IMR-90 (cell line): ENCODE measurements around the gene KLK1. TPM values are rescaled to one million over a fixed set of nuclear protein-coding genes. Genes with fewer than 3 reads are reported as not detected.

Experiments
- ATAC-seq: fragments of 200-7000 bp; cut with Tn5 transposase; 2 replicates; pipeline ENCODE4 v1.9.1; 2020; ENCODE audit warnings: low read depth, mild to moderate bottlenecking, moderate library complexity
- BruUV-seq: library from RNA; stranded (reverse); fragments of 400-500 nt; replicated peaks from 2 replicates; lab custom pipeline; 2021; lab: Mats Ljungman, UMichigan
- CTCF ChIA-PET: fragments of 300-600 bp; formaldehyde crosslinking; extraction: SDS; loops from one replicate; lab custom pipeline; 2021; ENCODE audit warnings: antibody characterized with exemption; lab: Yijun Ruan, JAX
- POLR2A ChIA-PET: fragments of 300-600 bp; sonication (Branson Sonifier 250); formaldehyde crosslinking; loops from one replicate; lab custom pipeline; 2022; ENCODE audit warnings: antibody characterized with exemption; ENCODE audit not compliant: unreplicated experiment; lab: Charles Lee
- DNase-seq: peaks from one replicate; pipeline ENCODE4 v3.0.0; 2013
- H2AFZ ChIP-seq: replicated peaks from 2 replicates; pipeline ENCODE3; 2013; ENCODE audit warnings: low read length, mild to moderate bottlenecking; ENCODE audit not compliant: poor library complexity
- H2AK5ac ChIP-seq: 2 replicates; pipeline ENCODE4 v1.6.1; 2013; ENCODE audit warnings: low read depth, low read length, inconsistent platforms
- H2AK9ac ChIP-seq: replicated peaks from 2 replicates; pipeline ENCODE3; 2013; ENCODE audit warnings: mild to moderate bottlenecking, low read depth, low read length, moderate library complexity; ENCODE audit not compliant: poor library complexity
- H2BK120ac ChIP-seq: 2 replicates; pipeline ENCODE4 v1.6.1; 2013; ENCODE audit warnings: low read depth, low read length, inconsistent platforms
- H2BK15ac ChIP-seq: 3 replicates; pipeline ENCODE4 v1.6.1; 2013; ENCODE audit warnings: low read depth, low read length, inconsistent platforms
- H2BK20ac ChIP-seq: 2 replicates; pipeline ENCODE4 v1.6.1; 2013; ENCODE audit warnings: low read depth, mild to moderate bottlenecking, inconsistent platforms, low read length, moderate library complexity
- H2BK5ac ChIP-seq: 2 replicates; pipeline ENCODE4 v1.6.1; 2013; ENCODE audit warnings: mild to moderate bottlenecking, low read depth, low read length, inconsistent platforms; ENCODE audit not compliant: poor library complexity, severe bottlenecking
- H3K14ac ChIP-seq: replicated peaks from 2 replicates; pipeline ENCODE4 v1.6.1; 2013; ENCODE audit warnings: low read depth, low read length, inconsistent platforms
- H3K18ac ChIP-seq: 2 replicates; pipeline ENCODE4 v1.6.1; 2013; ENCODE audit warnings: low read depth, low read length, control low read depth
- H3K23ac ChIP-seq: 2 replicates; pipeline ENCODE4 v1.6.1; 2013; ENCODE audit warnings: low read depth, low read length, inconsistent platforms
- H3K27ac ChIP-seq: 2 replicates; pipeline ENCODE4 v1.5.1; 2013; ENCODE audit warnings: mild to moderate bottlenecking, control low read depth, low read length; ENCODE audit not compliant: insufficient read depth
- H3K27me3 ChIP-seq: 2 replicates; pipeline ENCODE4 v1.6.1; 2013; ENCODE audit warnings: low read length; ENCODE audit not compliant: control insufficient read depth, insufficient read depth
- H3K36me3 ChIP-seq: 2 replicates; pipeline ENCODE4 v1.6.1; 2013; ENCODE audit warnings: low read length, mixed read lengths; ENCODE audit not compliant: control insufficient read depth, insufficient read depth
- H3K4ac ChIP-seq: 2 replicates; pipeline ENCODE4 v1.6.1; 2013; ENCODE audit warnings: low read depth, low read length, inconsistent platforms
- H3K4me1 ChIP-seq: 2 replicates; pipeline ENCODE4 v1.6.1; 2013; ENCODE audit warnings: low read length, mixed read lengths; ENCODE audit not compliant: control insufficient read depth, insufficient read depth
- H3K4me2 ChIP-seq: 2 replicates; pipeline ENCODE4 v1.6.1; 2013; ENCODE audit warnings: low read depth, mild to moderate bottlenecking, control low read depth, low read length, moderate library complexity
- H3K4me3 ChIP-seq: 2 replicates; pipeline ENCODE4 v1.5.1; 2013; ENCODE audit warnings: low read depth, mild to moderate bottlenecking, control low read depth, low read length, moderate library complexity; ENCODE audit not compliant: insufficient read depth
- H3K56ac ChIP-seq: 2 replicates; pipeline ENCODE4 v1.6.1; 2013; ENCODE audit warnings: low read length, inconsistent platforms; ENCODE audit not compliant: insufficient read depth; ENCODE audit errors: extremely low read depth
- H3K79me1 ChIP-seq, 2 experiments: 2 replicates each; pipeline ENCODE4 v1.6.1; 2013; ENCODE audit warnings: low read length in 2 of 2, inconsistent platforms in 1 of 2, low read depth in 1 of 2
- H3K9ac ChIP-seq: 2 replicates; pipeline ENCODE4 v1.6.1; 2013; ENCODE audit warnings: low read depth, low read length, control low read depth
- H3K9me1 ChIP-seq: 2 replicates; pipeline ENCODE4 v1.6.1; 2013; ENCODE audit warnings: low read length, inconsistent platforms; ENCODE audit not compliant: insufficient read depth
- H3K9me3 ChIP-seq: 2 replicates; pipeline ENCODE4 v1.6.1; 2013; ENCODE audit warnings: low read length; ENCODE audit not compliant: control insufficient read depth, insufficient read depth
- H4K20me1 ChIP-seq: 2 replicates; pipeline ENCODE4 v1.6.1; 2013; ENCODE audit warnings: low read length, inconsistent platforms; ENCODE audit not compliant: insufficient read depth
- H4K5ac ChIP-seq: 2 replicates; pipeline ENCODE4 v1.6.1; 2013; ENCODE audit warnings: mild to moderate bottlenecking, low read depth, low read length, control low read depth
- H4K8ac ChIP-seq, 2 experiments: 2 replicates each; pipeline ENCODE4 v1.6.1; 2013; ENCODE audit warnings: low read depth in 2 of 2, low read length in 2 of 2, control low read depth in 1 of 2, inconsistent platforms in 1 of 2
- H4K91ac ChIP-seq: 2 replicates; pipeline ENCODE4 v1.6.1; 2013; ENCODE audit warnings: low read depth, low read length, inconsistent platforms; ENCODE audit not compliant: insufficient read depth
- BHLHE40 ChIP-seq: fragments of 150-350 bp; IDR thresholded peaks from 2 replicates; pipeline ENCODE4 v1.6.1; 2016; ENCODE audit warnings: mild to moderate bottlenecking, low read depth, low read length
- CEBPB ChIP-seq: IDR thresholded peaks from 2 replicates; pipeline ENCODE4 v1.6.1; 2012; ENCODE audit warnings: low read depth, low read length, improper control_type of control experiment
- CHD1 ChIP-seq: IDR thresholded peaks from 2 replicates; pipeline ENCODE4 v1.6.1; 2012; ENCODE audit warnings: low read depth, low read length, improper control_type of control experiment
- FOS ChIP-seq: fragments of 150-350 bp; IDR thresholded peaks from 2 replicates; pipeline ENCODE4 v1.6.1; 2016; ENCODE audit warnings: low read depth, low read length
- MAFK ChIP-seq: IDR thresholded peaks from 2 replicates; pipeline ENCODE4 v1.6.1; 2012; ENCODE audit warnings: low read depth, low read length, improper control_type of control experiment
- MAZ ChIP-seq: IDR thresholded peaks from 2 replicates; pipeline ENCODE4 v1.6.1; 2012; ENCODE audit warnings: low read depth, mild to moderate bottlenecking, low read length, improper control_type of control experiment, moderate library complexity, borderline replicate concordance
- MXI1 ChIP-seq: IDR thresholded peaks from 2 replicates; pipeline ENCODE4 v1.6.1; 2012; ENCODE audit warnings: low read depth, mild to moderate bottlenecking, low read length, moderate library complexity, borderline replicate concordance
- NFE2L2 ChIP-seq: fragments of 150-350 bp; IDR thresholded peaks from 2 replicates; pipeline ENCODE4 v1.6.1; 2016; ENCODE audit warnings: low read depth, mild to moderate bottlenecking, low read length
- POLR2A ChIP-seq: IDR thresholded peaks from 2 replicates; pipeline ENCODE4 v1.6.1; 2012; ENCODE audit warnings: mild to moderate bottlenecking, low read depth, low read length
- RAD21 ChIP-seq: IDR thresholded peaks from 2 replicates; pipeline ENCODE4 v1.6.1; 2012; ENCODE audit warnings: low read length, improper control_type of control experiment
- RCOR1 ChIP-seq: IDR thresholded peaks from 2 replicates; pipeline ENCODE4 v1.6.1; 2012; ENCODE audit warnings: mild to moderate bottlenecking, low read length, improper control_type of control experiment; ENCODE audit not compliant: insufficient replicate concordance
- RFX5 ChIP-seq: IDR thresholded peaks from 2 replicates; pipeline ENCODE4 v1.8.0; 2012; ENCODE audit warnings: low read depth, mild to moderate bottlenecking, low read length, moderate library complexity
- SMC3 ChIP-seq: fragments of 150-350 bp; IDR thresholded peaks from 2 replicates; pipeline ENCODE4 v1.6.1; 2016; ENCODE audit warnings: low read depth, mild to moderate bottlenecking, antibody characterized with exemption, low read length, moderate library complexity
- WGBS, 2 experiments: methylation state at CpG; one replicate each; pipeline versions ENCODE4 v1.1.5 to v1.1.7; 2013; ENCODE audit warnings: missing lambda C conversion rate in 2 of 2; ENCODE audit not compliant: insufficient read length in 1 of 2; ENCODE audit errors: extremely low coverage in 2 of 2; 5-methylcytosine and 5-hydroxymethylcytosine counted together
- dilution Hi-C: fragments of 300-500 bp; cut with HindIII; formaldehyde crosslinking; loops from one replicate; pipeline ENCODE4 v1.14.3; 2018; ENCODE audit warnings: low sequenced_read_pairs; ENCODE audit not compliant: unreplicated experiment
- in situ Hi-C: fragments of 300-500 bp; cut with MboI; formaldehyde crosslinking; loops from 3 replicates; pipeline ENCODE4 v1.14.3; 2019; ENCODE audit warnings: low sequenced_read_pairs, inconsistent platforms, mixed read lengths
- intact Hi-C: fragments of 100-400 bp; cut with micrococcal nuclease; formaldehyde crosslinking; loops from 2 replicates; pipeline ENCODE4 v1.10.0; 2022
- polyA plus RNA-seq, 3 experiments: library from polyadenylated mRNA; depleted of rRNA; stranded (reverse); fragments of >200 nt; gene quantifications; 2 replicates each; pipeline ENCODE4 v1.2.3, GENCODE V29; 2012; ENCODE audit warnings: low replicate concordance in 1 of 3
- total RNA-seq: library from RNA; depleted of rRNA; stranded (reverse); fragments of >200 nt; gene quantifications from 2 replicates; pipeline ENCODE4 v1.2.3, GENCODE V29; 2012
- TF ChIP-seq, protein P1 (sequence below): conservative IDR thresholded peaks from 2 replicates; pipeline ENCODE4 v1.5.1; 2012; ENCODE audit warnings: mild to moderate bottlenecking, low read depth, low read length, improper control_type of control experiment
- TF ChIP-seq, protein P2 (sequence below): fragments of 150-350 bp; IDR thresholded peaks from 2 replicates; pipeline ENCODE4 v1.6.1; 2016; ENCODE audit warnings: low read depth, mild to moderate bottlenecking, low read length, moderate library complexity, borderline replicate concordance
- TF ChIP-seq, protein P3 (sequence below): fragments of 150-350 bp; IDR thresholded peaks from 2 replicates; pipeline ENCODE4 v1.6.1; 2017; ENCODE audit warnings: mild to moderate bottlenecking, antibody characterized with exemption, low read length, low read depth

The KLK1 gene
- total and polyA plus RNA-seq, 2 of the 4 experiments (the other 2 are of a cell fraction) = not detected

DNA sequence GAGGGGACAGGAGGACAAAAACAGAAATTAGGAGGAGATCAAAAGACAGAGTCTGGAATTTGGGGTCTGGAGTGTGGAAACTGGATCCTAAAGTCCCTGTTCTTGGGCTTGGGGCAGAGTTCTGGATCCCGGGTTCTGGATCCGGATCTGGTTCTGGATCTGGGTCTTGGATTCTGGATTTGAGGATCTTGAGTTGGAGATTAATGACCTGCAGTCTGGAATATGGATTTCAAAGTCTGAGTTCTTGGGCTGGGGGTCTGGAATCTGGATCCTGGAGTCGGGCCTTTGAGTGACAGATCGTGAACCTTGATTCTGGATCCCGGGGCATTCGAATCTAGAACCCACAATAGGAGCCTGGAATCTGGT is 10.2 kb upstream of the KLK1 start:
- ATAC-seq (no peak), DNase-seq (no peak)
- Histone ChIP-seq H3K79me1 (no peaks in the 10 kb centered on the region), H2AK9ac (no peak overlapping the region), H2BK5ac (no peak overlapping the region), H3K4me1 (no peaks in the 10 kb centered on the region), H3K36me3 (no peaks in the 10 kb centered on the region), H3K14ac (no peak overlapping the region), H3K18ac (no peak overlapping the region), H3K4me3 (no peak overlapping the region), H2AFZ (no peak overlapping the region), H3K9ac (no peak overlapping the region), H3K27me3 (no peaks in the 10 kb centered on the region; the same call in 1 of the 2 replicates), H3K27ac (no peak overlapping the region), H2AK5ac (no peak overlapping the region), H2BK20ac (no peak overlapping the region), H2BK120ac (no peak overlapping the region), H4K91ac (no peak overlapping the region), H2BK15ac (no peak overlapping the region), H4K5ac (no peak overlapping the region), H3K56ac (no peak overlapping the region), H4K20me1 (no peaks in the 10 kb centered on the region), H3K4ac (no peak overlapping the region), H3K9me1 (no peaks in the 10 kb centered on the region), H4K8ac (no peak overlapping the region), H3K23ac (no peak overlapping the region), H3K9me3 (no peaks in the 10 kb centered on the region), H3K4me2 (no peak overlapping the region)
- CTCF ChIA-PET = no interaction called here
- no TSS peak for BruUV-seq
- POLR2A ChIA-PET = interaction anchor here (0.5 kb wide), 1 partner anchor 41 kb away, joined by 9 read pairs; no protein-coding TSS in a partner anchor
- dilution Hi-C loops = no loop called here
- intact Hi-C loops = no loop called here
- 70% methylated on average over 2 of the region's 6 CpGs; no CpG with 5 or more reads in 1 of the 2 experiments for WGBS, 2 experiments
- in situ Hi-C loops = no loop called here
- TF ChIP-seq CHD1 (no peak), MAFK (no peak), SMC3 (no peak), RFX5 (no peak), MAZ (no peak), RCOR1 (no peak), NFE2L2 (no peak), FOS (no peak), RAD21 (no peak), POLR2A (no peak), MXI1 (no peak), BHLHE40 (no peak), CEBPB (no peak)
- TF ChIP-seq, protein P1, sequence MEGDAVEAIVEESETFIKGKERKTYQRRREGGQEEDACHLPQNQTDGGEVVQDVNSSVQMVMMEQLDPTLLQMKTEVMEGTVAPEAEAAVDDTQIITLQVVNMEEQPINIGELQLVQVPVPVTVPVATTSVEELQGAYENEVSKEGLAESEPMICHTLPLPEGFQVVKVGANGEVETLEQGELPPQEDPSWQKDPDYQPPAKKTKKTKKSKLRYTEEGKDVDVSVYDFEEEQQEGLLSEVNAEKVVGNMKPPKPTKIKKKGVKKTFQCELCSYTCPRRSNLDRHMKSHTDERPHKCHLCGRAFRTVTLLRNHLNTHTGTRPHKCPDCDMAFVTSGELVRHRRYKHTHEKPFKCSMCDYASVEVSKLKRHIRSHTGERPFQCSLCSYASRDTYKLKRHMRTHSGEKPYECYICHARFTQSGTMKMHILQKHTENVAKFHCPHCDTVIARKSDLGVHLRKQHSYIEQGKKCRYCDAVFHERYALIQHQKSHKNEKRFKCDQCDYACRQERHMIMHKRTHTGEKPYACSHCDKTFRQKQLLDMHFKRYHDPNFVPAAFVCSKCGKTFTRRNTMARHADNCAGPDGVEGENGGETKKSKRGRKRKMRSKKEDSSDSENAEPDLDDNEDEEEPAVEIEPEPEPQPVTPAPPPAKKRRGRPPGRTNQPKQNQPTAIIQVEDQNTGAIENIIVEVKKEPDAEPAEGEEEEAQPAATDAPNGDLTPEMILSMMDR = no peak
- TF ChIP-seq, protein P2, sequence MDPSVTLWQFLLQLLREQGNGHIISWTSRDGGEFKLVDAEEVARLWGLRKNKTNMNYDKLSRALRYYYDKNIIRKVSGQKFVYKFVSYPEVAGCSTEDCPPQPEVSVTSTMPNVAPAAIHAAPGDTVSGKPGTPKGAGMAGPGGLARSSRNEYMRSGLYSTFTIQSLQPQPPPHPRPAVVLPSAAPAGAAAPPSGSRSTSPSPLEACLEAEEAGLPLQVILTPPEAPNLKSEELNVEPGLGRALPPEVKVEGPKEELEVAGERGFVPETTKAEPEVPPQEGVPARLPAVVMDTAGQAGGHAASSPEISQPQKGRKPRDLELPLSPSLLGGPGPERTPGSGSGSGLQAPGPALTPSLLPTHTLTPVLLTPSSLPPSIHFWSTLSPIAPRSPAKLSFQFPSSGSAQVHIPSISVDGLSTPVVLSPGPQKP = no peak
- TF ChIP-seq, protein P3, sequence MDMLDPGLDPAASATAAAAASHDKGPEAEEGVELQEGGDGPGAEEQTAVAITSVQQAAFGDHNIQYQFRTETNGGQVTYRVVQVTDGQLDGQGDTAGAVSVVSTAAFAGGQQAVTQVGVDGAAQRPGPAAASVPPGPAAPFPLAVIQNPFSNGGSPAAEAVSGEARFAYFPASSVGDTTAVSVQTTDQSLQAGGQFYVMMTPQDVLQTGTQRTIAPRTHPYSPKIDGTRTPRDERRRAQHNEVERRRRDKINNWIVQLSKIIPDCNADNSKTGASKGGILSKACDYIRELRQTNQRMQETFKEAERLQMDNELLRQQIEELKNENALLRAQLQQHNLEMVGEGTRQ = no peak
